ENCODE data around the gene CLSTN2.

CLSTN2 gene

GRCh38 chr3:140007911-140008869 lies 73.2 kb downstream of the CLSTN2 start:
- DNase-seq, result peak; percentile 8 to 79

- no peak for DNase-seq
These were observed 75.4 kb downstream of the CLSTN2 start for GRCh38 chr3:140010391-140010790.

- DNase-seq, result no peak
These were observed 76.1 kb downstream of the CLSTN2 start for GRCh38 chr3:140011086-140011485.

GRCh38 chr3:140011611-140012277 lies 76.8 kb downstream of the CLSTN2 start:
- no peak for DNase-seq

GRCh38 chr3:140013220-140013619 lies 78.2 kb downstream of the CLSTN2 start:
- DNase-seq, result no peak

- no peak for DNase-seq
These were observed 80.0 kb downstream of the CLSTN2 start for GRCh38 chr3:140014831-140015495.

- DNase-seq, result no peak
These were observed 80.8 kb downstream of the CLSTN2 start for GRCh38 chr3:140015741-140016140.

GRCh38 chr3:140018556-140018955 lies 83.6 kb downstream of the CLSTN2 start:
- DNase-seq, result no peak

- DNase-seq, result no peak
These were observed 85.0 kb downstream of the CLSTN2 start for GRCh38 chr3:140019946-140020345.

- no peak for DNase-seq
These were observed 85.6 kb downstream of the CLSTN2 start for GRCh38 chr3:140020541-140020940.

- DNase-seq, result no peak
These were observed 86.3 kb downstream of the CLSTN2 start for GRCh38 chr3:140021269-140021668.

GRCh38 chr3:140022066-140022770 lies 87.2 kb downstream of the CLSTN2 start:
- DNase-seq, result peak; percentile 16 to 44

- peak; percentile 61 to 80 for DNase-seq
These were observed 88.9 kb downstream of the CLSTN2 start for GRCh38 chr3:140023616-140024530.

- DNase-seq, result no peak
These were observed 96.2 kb downstream of the CLSTN2 start for GRCh38 chr3:140031170-140031569.

GRCh38 chr3:140034058-140034457 lies 99.1 kb downstream of the CLSTN2 start:
- DNase-seq, result no peak

- no peak for DNase-seq
These were observed 100.9 kb downstream of the CLSTN2 start for GRCh38 chr3:140035871-140036270.

- no peak for DNase-seq
These were observed 115.4 kb downstream of the CLSTN2 start for GRCh38 chr3:140050396-140050795.

GRCh38 chr3:140051019-140051957 lies 116.3 kb downstream of the CLSTN2 start:
- peak; percentile 29 to 46 for DNase-seq

GRCh38 chr3:140052771-140053702 lies 118.1 kb downstream of the CLSTN2 start:
- no peak for DNase-seq

All from hippocampal formation (tissue), 2 donors.